Left lung (tissue), 10 donors: ENCODE data around the gene PLEKHD1. TPM values are rescaled to one million over a fixed set of nuclear protein-coding genes. Genes with fewer than 3 reads are reported as not detected.

Source experiments
- ATAC-seq: fragments of 200-7000 bp; cut with Tn5 transposase; one replicate; pipeline ENCODE4 v1.9.1; 2020; ENCODE audit warnings: moderate library complexity
- DNase-seq, 4 donors: peaks; one replicate each; pipeline ENCODE4 v3.0.0-alpha.2; 2013 to 2020
- H3K27ac ChIP-seq, 2 donors: fragments of 200-600 bp; sonication (generic) in 1 of 2; one replicate each; pipeline versions ENCODE4 v1.5.0 to v1.8.0; 2020 to 2021
- H3K27me3 ChIP-seq, 2 donors: fragments of 200-600 bp; sonication (generic) in 1 of 2; one replicate each; pipeline versions ENCODE4 v1.5.0 to v1.8.0; 2020 to 2021
- H3K36me3 ChIP-seq, 2 donors: fragments of 200-600 bp; sonication (generic) in 1 of 2; one replicate each; pipeline versions ENCODE4 v1.5.0 to v1.8.0; 2020 to 2021
- H3K4me1 ChIP-seq, 2 donors: fragments of 200-600 bp; one replicate each; pipeline ENCODE4 v1.8.0; 2021
- H3K4me3 ChIP-seq, 2 donors: fragments of 200-600 bp; sonication (generic) in 1 of 2; one replicate each; pipeline versions ENCODE4 v1.5.0 to v1.8.0; 2020 to 2021; ENCODE audit warnings: mild to moderate bottlenecking in 1 of 2
- H3K9me3 ChIP-seq, 2 donors: fragments of 200-600 bp; sonication (generic) in 1 of 2; one replicate each; pipeline versions ENCODE4 v1.5.0 to v1.8.0; 2020 to 2021
- intact Hi-C, 2 donors: fragments of 100-400 bp; cut with DNase I; formaldehyde crosslinking; loops; one replicate each; pipeline versions ENCODE4 v1.11.2 to v1.14.2; 2022
- polyA plus RNA-seq, 6 donors: library from polyadenylated mRNA; unstranded; fragments of 120-200 nt; gene quantifications; one replicate each; pipeline ENCODE4 v1.2.1, GENCODE V29; 2013; ENCODE audit not compliant: insufficient read length in 6 of 6
- total RNA-seq, 2 donors: library from RNA; stranded (reverse); fragmentation: NEBNext Ultra II Directional; extraction: Animal tissue kit (Norgen Biotek cat#: 25700); gene quantifications; one replicate each; pipeline ENCODE4 v1.2.1, GENCODE V29; 2021
- TF ChIP-seq, protein P1 (sequence below), 2 donors: fragments of 200-600 bp; sonication (generic) in 1 of 2; IDR thresholded peaks; one replicate each; pipeline versions ENCODE4 v1.5.0 to v1.8.0; 2021; ENCODE audit warnings: antibody characterized with exemption in 2 of 2
- donor health status: DM: no; HTN: yes; CAD: no.
- donor health status: DM: no; HTN: no; CAD: no.

PLEKHD1 gene
- total and polyA plus RNA-seq, 8 donors: 0.11 to 0.61 (median 0.18) TPM

DNA sequence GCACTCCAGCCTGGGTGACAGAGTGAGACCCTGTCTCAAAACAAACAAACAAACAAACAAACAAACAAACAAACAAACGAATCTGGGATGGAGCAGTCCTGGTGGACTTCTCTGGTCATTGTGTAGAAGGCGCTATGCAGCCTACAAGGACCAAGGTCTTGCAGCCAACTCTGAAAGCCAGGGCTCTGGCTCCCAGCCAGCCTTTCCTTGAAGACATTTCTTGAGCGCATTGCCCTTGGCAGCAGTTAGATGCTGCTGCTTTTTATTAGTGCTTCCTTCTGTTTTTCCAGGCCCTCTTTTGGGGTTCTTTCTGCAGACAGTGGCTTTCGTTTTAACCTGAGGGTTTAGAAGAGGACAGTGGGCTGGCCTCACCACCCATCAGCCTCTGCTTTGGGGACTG, 70.0 kb downstream of the PLEKHD1 start:
- no peaks in the 10 kb centered on the region for H3K36me3 ChIP-seq
- no peak for DNase-seq
- ATAC-seq: no peak

DNA sequence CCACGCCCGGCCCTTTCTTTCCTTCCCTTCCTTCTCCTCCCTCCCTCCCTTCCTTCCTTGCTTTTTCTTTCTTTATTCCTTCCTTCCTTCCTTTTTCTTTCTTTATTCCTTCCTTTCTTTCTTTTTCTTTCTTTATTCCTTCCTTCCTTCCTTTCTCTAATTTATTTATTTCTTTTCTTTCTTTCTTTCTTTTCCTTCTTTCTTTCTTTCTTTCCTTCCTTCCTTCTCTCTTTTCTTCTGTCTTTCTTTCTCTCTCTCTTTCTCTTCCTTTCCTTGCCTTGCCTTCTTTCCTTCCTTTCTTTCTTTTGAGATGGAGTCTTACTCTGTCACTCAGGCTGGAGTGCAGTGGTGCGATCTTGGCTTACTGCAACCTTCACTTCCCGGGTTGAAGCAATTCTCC, 74.2 kb downstream of the PLEKHD1 start:
- Histone ChIP-seq H3K4me3 (no peak overlapping the region), H3K4me1 (no peaks in the 10 kb centered on the region), H3K36me3 (no peaks in the 10 kb centered on the region), H3K9me3 (no peaks in the 10 kb centered on the region), H3K27ac (no peak overlapping the region), H3K27me3 (peaks cover 0 to 64% of the 10 kb centered on the region in 2 donors)
- DNase-seq (no peak), ATAC-seq (no peak)
- TF ChIP-seq, protein P1, sequence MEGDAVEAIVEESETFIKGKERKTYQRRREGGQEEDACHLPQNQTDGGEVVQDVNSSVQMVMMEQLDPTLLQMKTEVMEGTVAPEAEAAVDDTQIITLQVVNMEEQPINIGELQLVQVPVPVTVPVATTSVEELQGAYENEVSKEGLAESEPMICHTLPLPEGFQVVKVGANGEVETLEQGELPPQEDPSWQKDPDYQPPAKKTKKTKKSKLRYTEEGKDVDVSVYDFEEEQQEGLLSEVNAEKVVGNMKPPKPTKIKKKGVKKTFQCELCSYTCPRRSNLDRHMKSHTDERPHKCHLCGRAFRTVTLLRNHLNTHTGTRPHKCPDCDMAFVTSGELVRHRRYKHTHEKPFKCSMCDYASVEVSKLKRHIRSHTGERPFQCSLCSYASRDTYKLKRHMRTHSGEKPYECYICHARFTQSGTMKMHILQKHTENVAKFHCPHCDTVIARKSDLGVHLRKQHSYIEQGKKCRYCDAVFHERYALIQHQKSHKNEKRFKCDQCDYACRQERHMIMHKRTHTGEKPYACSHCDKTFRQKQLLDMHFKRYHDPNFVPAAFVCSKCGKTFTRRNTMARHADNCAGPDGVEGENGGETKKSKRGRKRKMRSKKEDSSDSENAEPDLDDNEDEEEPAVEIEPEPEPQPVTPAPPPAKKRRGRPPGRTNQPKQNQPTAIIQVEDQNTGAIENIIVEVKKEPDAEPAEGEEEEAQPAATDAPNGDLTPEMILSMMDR (IDR thresholded peaks at IDR 0.05): no peak
- intact Hi-C loops: no loop called here

More for the DNA sequence above, 70.0 kb downstream of the PLEKHD1 start:
- TF ChIP-seq, protein P1 (IDR thresholded peaks at IDR 0.05): no peak
- no peaks in the 10 kb centered on the region for H3K9me3 ChIP-seq
- no peak overlapping the region for H3K27ac ChIP-seq
- H3K4me1 ChIP-seq: no peaks in the 10 kb centered on the region
- H3K27me3 ChIP-seq: peaks cover 0 to 61% of the 10 kb centered on the region in 2 donors
- no peak overlapping the region for H3K4me3 ChIP-seq
- intact Hi-C loops: no loop called here

DNA sequence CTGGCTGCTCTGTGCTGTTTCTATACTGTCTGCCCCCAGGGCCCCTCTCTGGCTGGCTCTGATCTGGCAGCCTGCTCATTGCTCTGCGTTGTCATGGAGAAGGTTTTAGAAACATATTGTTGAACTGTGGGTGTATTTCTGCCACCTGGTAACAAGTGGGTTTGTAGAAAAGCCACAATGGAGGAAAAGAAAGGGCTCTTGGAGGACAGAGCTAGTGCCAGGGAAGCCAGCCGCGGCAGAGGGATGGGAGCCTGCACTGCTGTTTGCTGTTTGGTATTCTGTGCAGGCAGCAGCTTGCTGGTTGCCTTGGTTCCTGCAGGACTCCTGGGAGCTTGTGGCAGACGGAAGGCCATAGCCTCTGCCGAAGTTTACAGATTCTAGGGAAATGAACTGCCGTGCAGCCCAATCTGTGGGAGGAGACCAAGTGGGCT, 75.1 kb downstream of the PLEKHD1 start:
- Histone ChIP-seq H3K36me3 (no peaks in the 10 kb centered on the region), H3K27ac (no peak overlapping the region), H3K9me3 (no peaks in the 10 kb centered on the region), H3K27me3 (peaks cover 0 to 69% of the 10 kb centered on the region in 2 donors), H3K4me1 (no peaks in the 10 kb centered on the region), H3K4me3 (no peak overlapping the region)
- TF ChIP-seq, protein P1 (IDR thresholded peaks at IDR 0.05): no peak
- ATAC-seq (no peak), DNase-seq (no peak)
- intact Hi-C loops: no loop called here

DNA sequence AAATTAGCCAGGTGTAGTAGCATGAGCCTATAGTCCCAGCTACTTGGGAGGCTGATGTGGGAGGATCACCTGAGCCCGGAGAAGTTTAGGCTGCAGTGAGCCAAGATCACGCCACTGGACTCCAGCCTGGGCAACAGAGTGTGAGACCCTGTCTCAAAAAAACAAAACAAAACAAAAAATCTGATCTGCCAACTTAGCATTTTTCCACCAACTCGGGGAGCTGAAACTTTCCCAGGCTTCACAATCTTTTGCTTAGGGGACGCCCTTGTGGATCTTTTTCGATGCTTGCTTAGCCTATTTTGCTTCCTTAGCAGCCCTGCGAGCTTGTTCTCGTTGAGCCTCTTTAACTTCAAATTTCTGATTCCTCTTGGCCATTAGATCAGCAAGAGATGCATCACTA, 76.3 kb downstream of the PLEKHD1 start:
- H3K36me3 ChIP-seq: no peaks in the 10 kb centered on the region
- TF ChIP-seq, protein P1 (IDR thresholded peaks at IDR 0.05): no peak
- no peak overlapping the region for H3K4me3 ChIP-seq
- peaks cover 6 to 76% of the 10 kb centered on the region in 2 donors for H3K27me3 ChIP-seq
- no peak overlapping the region for H3K27ac ChIP-seq
- ATAC-seq (no peak), DNase-seq (no peak)
- intact Hi-C loops: no loop called here
- H3K9me3 ChIP-seq: no peaks in the 10 kb centered on the region
- H3K4me1 ChIP-seq: no peaks in the 10 kb centered on the region

DNA sequence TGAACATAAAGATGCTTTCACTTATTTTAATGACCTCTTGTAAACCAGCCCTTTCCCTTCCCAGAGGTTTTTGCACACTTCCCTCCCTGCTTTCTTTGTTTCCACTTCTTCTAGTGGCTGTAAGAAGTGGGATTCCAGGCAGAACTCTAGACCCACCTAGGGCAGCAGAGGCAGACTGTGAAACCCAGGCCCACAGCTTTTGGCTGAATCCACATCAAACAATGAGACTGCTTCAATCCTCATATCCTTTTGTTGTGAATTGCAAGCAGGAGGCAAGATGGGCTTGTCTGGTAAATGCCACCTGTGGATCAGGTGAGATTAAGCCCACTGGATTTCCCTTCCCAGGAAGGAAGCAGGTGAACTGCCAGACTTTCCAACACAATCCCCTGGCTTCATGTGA, 77.4 kb downstream of the PLEKHD1 start:
- Histone ChIP-seq H3K9me3 (no peaks in the 10 kb centered on the region), H3K27me3 (peaks cover 8 to 77% of the 10 kb centered on the region in 2 donors), H3K27ac (no peak overlapping the region), H3K4me1 (no peaks in the 10 kb centered on the region), H3K4me3 (no peak overlapping the region), H3K36me3 (no peaks in the 10 kb centered on the region)
- ATAC-seq: no peak
- DNase-seq: no peak
- intact Hi-C loops: no loop called here
- TF ChIP-seq, protein P1 (IDR thresholded peaks at IDR 0.05): no peak
